Medulla oblongata (tissue), 1 donor: ENCODE results near the gene ABCB6.
"Not testable (repeated sequence)": the region's sequence is repeated elsewhere in the genome, so short reads cannot be mapped to it uniquely, and the experiment has no call there.

ENCODE experiments used
- DNase-seq: peaks from one replicate; pipeline ENCODE4 v3.0.0-alpha.2; 2015; ENCODE audit errors: extremely low spot score

ABCB6 gene

DNA sequence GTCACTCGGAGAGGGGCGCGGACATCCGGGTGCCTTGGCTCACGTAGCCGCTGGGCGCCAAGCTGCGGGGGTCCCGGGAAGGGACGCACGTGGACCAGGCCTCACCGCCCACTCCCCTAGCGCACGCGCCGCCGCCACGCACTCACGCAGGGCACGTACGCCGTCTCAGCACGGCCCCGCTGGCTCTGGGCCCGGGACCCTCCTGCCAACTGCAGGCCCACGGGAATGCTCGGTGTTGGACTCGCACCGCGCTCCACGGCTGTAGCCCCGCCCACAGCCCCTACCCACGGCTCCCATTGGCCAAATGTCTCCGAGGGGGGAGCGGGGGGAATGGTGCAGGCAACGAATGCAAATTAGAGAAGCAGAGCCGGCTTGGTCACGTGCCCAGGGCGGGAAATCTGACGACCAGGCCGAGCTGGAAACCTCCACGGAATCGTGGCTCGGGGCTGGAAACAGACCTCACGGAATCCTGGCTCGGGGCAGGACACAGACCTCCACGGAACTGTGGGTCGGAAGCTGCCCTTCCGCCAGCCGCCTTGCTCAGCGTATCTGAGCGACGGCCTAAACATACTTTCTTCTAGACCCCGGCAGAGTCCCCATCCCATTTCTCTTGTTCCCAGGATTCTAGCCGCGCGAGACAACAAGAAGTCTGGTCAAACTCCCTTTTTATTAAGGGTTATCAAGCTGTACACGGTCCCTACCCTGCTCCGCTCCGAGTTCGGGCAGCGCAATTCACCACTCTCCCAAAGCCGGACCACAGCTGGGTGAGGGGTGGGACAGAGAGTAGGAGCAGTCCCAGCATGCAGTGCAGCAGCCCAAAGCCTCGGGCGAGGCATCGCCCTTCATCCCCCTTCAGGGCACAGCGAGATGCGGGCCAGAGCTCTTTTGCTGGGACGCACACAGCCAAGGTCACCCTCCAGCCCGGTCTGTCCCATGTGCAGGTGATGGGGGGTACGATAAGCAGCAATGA lies at the start of gene ABCB6:
Gene ABCB6, minus strand, starts transcription at position 227 of the 970 bp plus-strand sequence. CDS start 285 bp downstream, outside the sequence.
- peak; percentile 97 for DNase-seq

DNA sequence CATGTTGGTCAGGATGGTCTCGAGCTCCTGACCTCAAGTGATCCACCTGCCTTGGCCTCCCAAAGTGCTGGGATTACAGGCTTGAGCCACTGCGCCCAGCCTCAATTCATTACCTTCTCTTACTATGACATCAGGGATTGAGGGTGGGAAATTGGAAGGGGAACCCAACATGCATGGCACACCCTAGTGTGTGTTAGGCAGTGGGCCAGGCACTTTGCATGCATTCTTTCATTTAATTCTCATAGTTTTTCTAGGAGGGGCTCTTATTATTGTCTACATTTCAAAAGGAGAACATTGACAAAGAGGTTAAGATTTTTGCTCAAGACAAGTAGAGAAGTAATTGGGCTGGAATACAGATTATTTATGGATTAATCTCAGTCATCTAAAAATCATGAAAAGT lies 49.5 kb upstream of the ABCB6 start:
- no peak for DNase-seq

DNA sequence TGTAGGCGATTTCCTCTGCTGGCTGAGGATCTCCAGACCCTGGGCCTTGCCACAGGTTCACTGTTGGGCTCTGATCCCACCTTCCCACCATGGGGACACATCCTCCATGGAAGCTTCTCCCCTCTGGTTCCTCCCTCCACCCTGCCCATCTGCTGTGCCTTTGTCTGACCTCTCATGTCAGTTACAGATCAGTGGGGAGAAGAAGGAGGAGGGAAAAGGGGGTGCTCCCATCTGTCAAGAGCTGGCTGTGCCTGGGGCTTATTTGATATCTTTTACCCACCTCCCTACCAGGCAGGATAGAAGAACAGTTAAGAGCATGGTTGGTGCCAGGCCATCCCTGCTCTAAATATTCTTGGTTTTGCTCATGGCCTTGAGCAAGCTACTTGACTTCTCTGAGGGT lies 48.1 kb upstream of the ABCB6 start:
- DNase-seq, result no peak

DNA sequence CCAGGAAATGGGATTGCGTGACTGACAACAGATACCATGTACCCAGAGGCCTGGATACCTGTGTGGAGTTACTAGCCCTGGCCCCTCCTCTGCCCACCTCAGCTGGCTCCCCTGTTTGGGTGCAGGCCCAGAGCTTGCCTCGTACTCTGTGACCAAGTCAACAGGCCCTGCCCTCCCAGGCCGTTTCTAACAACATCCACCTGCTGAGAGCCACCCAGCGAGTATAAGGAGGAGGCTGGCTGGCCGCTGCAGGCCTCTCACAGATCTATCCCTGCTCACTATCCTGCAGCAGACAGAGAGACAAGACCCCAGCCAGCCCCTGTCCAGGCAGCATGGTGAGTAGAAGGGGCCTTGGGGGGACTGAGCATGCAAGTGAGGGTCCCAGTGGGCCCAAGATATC lies 47.5 kb upstream of the ABCB6 start:
- no peak for DNase-seq

DNA sequence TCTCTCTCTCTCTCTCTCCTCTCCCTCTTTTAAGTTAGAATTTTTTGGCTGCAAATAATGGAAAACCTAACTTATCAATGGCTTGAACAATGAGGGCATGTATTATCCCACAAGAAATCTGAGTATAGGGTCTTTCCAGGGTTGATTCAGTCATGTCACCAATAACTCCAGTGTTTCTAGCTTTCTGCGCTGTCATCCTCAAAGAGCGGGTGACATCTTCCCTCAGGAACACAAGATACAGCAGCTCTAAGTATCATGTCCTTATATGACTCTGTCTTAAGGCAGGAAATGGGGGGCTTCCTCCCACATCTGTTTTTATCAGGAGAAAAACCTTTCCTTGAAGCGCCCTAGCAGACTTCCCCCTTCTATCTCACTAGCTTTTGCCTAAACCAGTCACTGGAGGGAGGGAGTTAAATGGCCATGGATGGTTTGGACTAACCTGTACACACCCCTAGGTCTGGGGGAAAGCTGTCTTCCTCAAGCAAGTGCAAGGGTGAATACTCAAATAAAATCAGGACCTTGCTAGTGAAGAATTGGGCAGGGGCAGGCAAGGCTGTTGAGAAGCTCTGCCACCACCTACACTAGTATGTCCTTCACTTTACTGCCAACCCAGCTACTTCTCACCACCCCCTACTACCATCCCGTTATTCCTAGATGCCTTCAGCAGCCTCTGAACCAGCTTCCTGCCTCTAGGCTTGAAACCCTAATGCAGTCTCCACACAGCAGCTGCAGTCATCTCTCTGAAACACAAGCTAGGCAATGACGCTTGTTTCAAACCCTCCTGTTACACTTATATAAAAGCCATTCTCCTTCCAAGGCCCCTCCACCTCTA lies 42.5 kb upstream of the ABCB6 start:
- DNase-seq, result no peak

DNA sequence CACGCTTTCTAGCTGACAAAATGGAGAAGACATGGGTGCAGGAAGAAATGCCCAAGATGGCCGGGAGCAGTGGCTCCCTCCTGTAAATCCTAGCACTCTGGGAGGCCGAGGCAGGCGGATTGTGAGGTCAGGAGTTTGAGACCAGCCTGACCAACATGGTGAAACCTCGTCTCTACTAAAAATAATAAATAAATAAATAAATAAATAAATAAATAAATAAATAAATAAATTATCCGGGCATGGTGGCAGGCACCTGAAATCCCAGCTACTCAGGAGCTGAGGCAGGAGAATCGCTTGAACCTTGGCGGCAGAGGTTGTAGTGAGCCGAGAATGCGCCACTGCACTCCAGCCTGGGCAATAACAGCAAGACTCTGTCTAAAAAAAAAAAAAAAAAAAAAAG lies 40.2 kb upstream of the ABCB6 start:
- DNase-seq, result not testable (repeated sequence)

DNA sequence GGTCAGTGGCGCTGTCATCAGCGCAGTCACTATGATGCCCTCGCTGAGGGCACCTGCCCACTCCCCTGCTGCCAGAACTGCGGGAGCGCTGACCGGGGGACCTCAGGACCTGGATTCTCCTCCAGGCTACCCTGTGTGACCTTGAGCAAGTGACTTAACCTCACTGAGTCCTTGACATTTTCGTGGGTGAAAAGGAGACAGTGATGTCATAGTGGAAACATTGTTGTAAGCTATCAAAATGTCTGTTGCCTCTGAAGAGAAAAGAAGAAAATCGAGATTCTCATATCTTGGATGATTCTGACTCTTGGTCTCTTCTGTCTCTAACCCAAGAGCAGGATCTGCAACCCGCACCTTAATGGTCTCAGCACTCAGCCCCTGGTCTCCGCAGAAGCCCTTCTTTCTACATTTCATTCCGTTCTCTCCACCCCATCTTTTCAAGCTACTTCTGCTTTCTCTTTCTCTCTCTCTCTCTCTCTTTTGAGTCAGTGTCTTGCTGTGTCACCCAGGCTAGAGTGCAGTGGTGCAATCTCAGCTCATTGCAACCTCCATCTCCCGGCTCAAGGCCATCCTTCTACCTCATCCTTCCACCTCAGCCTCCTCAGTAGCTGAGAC lies 35.9 kb upstream of the ABCB6 start:
- DNase-seq, result no peak

DNA sequence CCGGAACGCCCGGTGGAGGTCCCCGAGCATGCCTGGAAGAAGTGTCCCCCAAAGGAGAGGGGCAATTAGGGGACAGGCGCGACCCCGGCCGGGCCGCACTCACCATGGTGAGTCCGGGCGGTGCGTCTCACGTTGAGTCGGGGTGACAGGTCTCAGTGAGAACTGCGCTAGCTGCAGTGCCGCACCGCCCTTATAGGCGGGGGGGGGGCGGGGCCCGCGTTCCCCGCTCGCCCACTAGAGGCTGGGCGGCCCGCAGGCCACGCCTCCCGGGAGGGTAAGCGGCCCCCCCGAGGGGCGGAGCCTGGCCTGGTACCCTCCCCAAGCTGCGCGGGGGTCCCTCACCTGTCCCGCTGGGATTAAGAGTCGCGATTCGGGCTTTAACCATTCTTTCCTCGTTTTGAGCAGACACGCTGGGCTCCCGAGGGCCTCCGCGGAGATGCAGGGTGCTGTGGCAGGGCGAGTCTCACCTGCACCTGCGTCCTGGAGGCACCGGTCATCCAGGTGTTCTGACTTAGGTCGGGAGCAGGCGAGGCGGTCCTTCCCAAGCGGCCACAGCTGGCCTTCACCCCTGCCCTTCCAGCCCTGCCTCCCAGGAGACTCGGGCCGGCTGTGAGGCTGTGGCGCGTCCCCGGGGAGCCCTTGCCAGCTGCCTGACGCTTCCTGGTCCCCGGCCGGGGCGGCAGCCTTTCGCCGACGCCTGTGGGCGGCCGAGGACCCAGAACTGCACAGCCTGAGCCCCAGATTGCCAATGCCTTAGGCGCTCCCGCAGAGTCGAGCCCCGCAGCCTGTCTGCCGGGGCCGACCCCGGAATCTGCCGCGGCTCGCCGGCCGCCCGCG lies 35.2 kb upstream of the ABCB6 start, which contains the start of gene TUBA4A:
Gene TUBA4A, minus strand, starts transcription at position 166 of the 837 bp plus-strand sequence. Its CDS starts 60 bp downstream, at position 106.
- peak; percentile 91 for DNase-seq

DNA sequence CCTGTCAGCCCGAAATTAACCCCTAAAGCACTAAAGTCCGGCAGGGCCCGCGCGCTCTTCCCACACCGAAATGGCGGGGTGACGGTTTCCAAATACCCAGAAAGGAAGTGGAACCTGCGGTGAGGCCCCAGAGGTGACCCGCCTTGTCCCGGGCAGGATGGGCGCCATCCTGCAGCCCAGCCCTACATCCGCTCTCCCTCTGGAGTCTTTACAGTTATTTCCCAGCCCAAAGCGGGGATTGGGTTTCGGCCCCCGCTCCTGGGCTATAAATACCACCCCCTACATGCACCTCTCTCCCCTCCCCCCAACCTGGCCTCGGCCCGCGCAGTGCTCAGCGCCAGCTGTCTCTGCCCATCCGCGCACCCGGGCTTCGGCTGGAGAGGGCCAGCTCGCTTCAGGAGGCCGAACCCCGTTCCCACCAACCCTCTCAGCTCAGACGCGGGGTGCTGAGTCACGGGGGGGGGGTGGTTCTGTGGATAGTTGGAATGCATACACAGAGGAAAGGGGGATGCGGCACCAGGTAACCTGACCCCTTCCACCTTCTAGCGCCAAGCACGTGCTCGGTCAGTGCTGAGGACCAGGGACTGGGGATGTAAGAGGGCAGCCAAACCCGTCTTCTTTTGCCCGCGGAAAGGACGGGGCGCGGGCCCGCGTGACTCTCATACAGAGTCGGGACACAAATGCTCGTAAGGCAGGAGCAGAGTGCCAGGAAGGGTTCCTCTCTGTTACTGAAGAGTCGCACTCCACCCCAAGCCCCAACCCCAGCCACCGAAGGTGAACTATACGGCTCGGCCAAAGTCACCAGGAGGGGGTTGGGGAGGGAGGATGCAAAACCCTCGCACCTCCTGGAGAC lies 34.4 kb upstream of the ABCB6 start, which contains the start of gene TUBA4B:
Gene TUBA4B, plus strand, starts transcription at position 344 of the 853 bp plus-strand sequence. Its CDS starts 165 bp downstream, at position 509.
- DNase-seq, result peak; percentile 21

DNA sequence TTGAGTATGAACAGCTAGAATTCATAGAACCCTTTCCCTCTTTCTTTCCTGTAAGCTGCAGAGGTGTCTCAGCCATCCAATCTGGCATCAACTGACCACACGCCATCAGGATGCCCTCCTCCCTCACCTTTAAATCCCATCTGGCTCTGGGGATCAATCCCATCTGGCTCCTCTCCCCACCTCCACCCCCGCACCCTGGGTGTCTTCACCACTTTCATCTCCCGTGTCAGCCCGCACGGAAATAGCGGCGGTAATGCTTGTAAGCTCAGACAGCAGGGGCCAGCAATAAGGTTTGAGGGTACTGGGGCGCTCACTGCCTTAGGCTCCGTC lies 33.8 kb upstream of the ABCB6 start:
- no peak for DNase-seq

DNA sequence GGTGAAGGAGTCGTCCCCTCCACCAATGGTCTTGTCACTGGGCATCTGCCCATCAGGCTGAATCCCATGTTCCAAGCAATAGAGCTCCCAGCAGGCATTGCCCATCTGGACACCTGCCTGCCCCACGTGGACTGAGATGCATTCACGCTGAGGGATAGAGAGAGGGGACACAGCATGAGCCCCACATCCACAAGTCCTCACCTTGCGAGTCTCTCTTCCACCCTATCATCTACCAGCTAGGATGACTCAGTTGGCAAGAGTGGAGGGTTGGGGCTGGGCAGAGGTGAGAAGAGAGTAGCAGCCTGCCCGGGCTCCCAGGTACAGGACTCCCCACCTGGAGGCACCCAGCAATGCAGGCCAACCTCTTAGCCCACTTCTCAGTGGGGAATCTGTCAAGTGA lies 33.3 kb upstream of the ABCB6 start:
- DNase-seq, result no peak

DNA sequence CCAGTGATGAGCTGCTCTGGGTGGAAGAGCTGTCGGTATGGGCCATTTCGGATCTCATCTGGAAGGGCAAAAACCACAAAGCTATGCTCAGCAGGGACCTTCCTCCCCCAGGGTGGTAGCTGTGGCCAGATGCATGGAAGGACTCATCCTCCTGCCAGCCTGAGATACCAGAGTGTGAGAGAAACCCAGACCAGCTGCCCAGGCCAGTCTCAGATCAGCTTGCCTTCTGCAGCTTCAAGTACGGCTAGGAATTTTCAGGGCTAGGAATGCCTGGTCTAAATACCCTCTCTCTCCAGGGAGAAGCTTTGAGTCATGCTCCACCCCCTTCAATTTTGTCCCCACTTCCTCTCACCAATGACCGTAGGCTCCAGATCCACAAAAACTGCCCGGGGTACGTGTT lies 32.9 kb upstream of the ABCB6 start:
- no peak for DNase-seq

DNA sequence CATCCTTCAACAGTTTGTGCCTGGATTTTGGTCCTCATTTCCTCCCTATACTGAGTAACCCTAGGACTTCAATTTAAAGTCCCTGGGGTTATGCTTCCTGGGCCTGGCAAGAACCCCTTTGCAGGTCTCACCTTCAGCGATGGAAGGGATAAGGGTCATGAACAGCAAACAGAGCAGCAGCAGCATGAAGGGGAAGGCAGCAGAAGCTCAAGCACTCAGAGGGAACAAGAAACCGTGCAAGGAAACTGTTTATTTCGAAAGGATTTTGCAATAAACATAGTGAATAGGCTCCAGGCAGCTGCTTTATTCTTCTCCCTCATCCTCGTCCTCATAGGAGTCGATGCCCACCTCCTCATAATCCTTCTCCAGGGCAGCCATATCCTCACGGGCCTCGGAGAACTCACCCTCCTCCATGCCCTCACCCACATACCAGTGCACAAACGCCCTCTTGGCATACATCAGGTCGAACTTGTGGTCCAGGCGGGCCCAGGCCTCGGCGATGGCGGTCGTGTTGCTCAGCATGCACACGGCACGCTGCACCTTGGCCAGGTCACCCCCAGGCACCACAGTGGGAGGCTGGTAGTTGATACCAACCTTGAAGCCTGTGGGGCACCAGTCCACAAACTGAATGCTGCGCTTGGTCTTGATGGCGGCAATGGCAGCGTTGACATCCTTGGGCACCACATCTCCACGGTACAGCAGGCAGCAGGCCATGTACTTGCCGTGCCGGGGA lies 31.5 kb upstream of the ABCB6 start:
- no peak for DNase-seq

DNA sequence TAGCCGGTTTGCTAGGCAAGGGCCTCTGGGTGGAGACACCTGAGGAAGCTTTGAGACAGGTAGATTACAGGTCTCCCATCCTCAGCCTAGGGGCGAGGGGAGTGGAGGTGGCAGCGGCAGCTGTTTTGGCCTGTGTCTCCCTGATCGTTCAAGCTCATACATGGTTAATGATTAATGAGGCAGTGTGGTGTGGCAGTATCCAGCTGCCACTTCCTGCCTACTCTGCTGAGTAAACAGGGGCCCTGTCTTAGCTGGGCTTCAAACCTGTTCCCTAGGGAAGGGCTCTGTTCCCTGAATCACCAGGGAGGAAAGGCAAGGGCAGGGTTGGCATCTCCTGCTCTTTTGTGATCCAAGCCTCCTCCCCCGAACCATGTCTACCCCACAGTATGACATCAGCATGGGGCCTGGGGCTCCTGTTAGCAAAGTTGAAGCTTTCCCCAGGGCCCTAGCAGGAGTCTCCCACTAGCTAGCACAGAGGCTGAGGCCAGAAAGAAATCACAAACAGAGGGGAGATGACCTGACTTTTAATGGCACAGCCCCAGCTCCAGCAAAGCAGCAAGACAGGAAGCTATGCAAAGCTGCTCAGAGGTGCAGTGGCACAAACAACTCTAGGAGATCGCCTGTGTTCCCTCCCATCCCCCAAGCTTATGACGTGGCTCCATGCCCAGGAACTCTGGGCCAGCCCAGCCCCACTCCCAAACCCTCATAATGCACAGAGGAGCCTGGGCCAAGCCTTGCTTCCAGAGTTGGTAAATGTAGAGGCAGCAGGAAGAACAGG lies 30.6 kb upstream of the ABCB6 start:
- DNase-seq, result peak; percentile 79

DNA sequence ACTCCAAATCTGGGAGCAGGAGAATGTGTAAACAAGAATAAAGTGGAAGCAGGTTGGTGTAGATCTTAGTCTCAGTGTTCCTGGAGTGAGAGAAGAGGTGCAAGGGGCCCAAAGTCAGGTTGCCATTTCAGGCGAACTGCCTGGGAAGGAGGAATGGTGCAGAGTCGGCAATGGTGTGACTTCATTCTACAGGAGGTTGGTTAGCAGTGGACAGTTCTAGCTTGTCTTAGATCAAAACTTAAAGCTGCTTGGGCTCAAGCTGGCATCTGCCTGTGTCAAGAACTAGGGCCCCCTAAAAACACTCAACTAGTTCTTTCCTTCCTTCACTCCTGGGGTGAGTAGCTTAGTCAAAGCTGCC lies 30.1 kb upstream of the ABCB6 start:
- no peak for DNase-seq

DNA sequence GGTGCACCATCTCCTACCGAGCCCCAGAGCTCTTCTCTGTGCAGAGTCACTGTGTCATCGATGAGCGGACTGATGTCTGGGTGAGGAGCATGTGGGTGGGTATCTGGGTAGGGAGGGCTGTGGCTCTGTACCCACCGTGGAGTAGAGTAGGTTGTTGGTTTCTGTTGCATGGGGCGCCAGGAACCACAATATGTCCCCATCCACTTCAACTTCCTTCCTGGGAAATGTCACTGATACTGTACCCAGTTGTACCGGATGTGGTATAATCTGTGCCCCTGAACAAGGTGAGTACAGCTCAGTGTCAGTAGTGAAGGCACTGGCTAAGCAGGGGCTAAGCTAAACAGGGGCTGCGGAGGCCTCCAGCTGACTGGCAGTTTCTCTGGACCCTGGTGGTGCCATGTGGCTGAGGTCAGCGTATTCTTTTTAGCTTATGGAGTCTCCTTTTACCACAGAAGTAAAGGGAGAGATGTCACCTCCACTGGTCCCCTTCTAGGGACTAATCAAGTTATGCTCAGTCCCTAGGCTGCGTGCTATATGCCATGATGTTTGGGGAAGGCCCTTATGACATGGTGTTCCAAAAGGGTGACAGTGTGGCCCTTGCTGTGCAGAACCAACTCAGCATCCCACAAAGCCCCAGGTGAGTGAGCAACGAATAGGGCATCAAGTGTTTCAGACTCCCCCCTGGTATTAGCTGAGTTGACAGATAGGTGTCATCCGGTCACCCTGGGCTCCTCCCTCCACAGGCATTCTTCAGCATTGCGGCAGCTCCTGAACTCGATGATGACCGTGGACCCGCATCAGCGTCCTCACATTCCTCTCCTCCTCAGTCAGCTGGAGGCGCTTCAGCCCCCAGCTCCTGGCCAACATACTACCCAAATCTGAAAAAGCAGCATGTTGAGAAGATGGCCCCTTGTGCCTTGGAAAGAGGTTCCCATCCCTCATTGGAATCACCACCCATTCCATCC lies 29.2 kb upstream of the ABCB6 start:
- no peak for DNase-seq

DNA sequence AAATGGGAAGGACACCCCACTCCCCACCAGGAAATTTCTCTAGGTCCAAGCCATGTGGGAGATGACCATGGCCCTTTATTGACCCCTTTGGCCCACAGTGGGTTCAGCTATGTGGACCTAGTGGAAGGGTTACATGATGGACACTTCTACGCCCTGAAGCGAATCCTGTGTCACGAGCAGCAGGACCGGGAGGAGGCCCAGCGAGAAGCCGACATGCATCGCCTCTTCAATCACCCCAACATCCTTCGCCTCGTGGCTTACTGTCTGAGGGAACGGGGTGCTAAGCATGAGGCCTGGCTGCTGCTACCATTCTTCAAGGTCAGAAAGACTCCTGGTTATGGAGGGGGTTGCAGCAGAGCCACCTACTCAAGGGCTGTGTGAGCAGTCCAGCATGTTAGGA lies 27.8 kb upstream of the ABCB6 start:
- DNase-seq, result no peak

DNA sequence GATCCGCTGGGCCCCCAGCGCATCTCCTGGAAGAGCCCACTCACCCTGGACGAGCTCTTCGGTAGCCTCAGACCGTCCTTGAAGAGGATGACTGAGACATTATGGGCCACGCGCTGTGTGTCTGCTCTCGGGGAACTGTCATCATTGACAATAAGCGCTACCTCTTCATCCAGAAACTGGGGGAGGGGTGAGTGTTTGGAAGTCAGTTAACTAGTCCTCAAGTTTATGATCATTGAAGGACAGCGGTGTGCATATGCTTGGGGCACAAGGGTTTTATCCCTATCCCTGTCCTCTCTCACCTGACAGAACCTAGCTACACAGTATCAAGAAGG lies 27.1 kb upstream of the ABCB6 start:
- DNase-seq, result peak; percentile 23
